ENCODE results near the gene HSD3B7. TPM values are rescaled to one million over a fixed set of nuclear protein-coding genes. Genes with fewer than 3 reads are reported as not detected.

HSD3B7 gene
- total RNA-seq, 1 donor = 0.73 TPM

GRCh38 chr16:30951193-30951592 lies 33.8 kb upstream of the HSD3B7 start:
- no peaks in the 10 kb centered on the region for H3K9me3 ChIP-seq (ENCODE audit: low read depth, low read length)
- H3K4me3 ChIP-seq (ENCODE audit: low read length) = no peak overlapping the region
- H3K27me3 ChIP-seq (ENCODE audit: insufficient read depth, low read length) = no peaks in the 10 kb centered on the region

GRCh38 chr16:30951750-30952149 lies 33.3 kb upstream of the HSD3B7 start:
- H3K9me3 ChIP-seq (ENCODE audit: low read depth, low read length) = no peaks in the 10 kb centered on the region
- no peaks in the 10 kb centered on the region for H3K27me3 ChIP-seq (ENCODE audit: insufficient read depth, low read length)
- no peak overlapping the region for H3K4me3 ChIP-seq (ENCODE audit: low read length)
- H3K4me1 ChIP-seq (ENCODE audit: insufficient read depth, low read length) = peaks cover 30% of the 10 kb centered on the region

More at GRCh38 chr16:30951193-30951592, 33.8 kb upstream of the HSD3B7 start:
- peaks cover 27% of the 10 kb centered on the region for H3K4me1 ChIP-seq (ENCODE audit: insufficient read depth, low read length)

DNA sequence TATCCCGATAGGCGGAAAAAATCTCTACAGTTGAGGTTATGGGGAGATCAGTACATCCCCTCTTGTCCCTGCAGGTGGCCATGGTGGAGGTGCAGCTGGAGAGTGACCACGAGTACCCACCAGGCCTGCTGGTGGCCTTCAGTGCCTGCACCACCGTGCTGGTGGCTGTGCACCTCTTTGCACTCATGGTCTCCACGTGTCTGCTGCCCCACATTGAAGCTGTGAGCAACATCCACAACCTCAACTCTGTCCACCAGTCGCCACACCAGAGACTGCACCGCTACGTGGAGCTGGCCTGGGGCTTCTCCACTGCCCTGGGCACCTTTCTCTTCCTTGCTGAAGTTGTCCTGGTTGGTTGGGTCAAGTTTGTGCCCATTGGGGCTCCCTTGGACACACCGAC lies 31.9 kb upstream of the HSD3B7 start:
- no peak overlapping the region for H3K4me3 ChIP-seq (ENCODE audit: low read length)
- H3K4me1 ChIP-seq (ENCODE audit: insufficient read depth, low read length) = peaks cover 31% of the 10 kb centered on the region

GRCh38 chr16:30953511-30954124 lies 31.4 kb upstream of the HSD3B7 start:
- Histone ChIP-seq H3K9me3 (ENCODE audit: low read depth, low read length) (no peaks in the 10 kb centered on the region), H3K4me1 (ENCODE audit: insufficient read depth, low read length) (peaks cover 31% of the 10 kb centered on the region), H3K4me3 (ENCODE audit: low read length) (no peak overlapping the region), H3K27me3 (ENCODE audit: insufficient read depth, low read length) (no peaks in the 10 kb centered on the region)

More for the DNA sequence above, 31.9 kb upstream of the HSD3B7 start:
- Histone ChIP-seq H3K9me3 (ENCODE audit: low read depth, low read length) (no peaks in the 10 kb centered on the region), H3K27me3 (ENCODE audit: insufficient read depth, low read length) (no peaks in the 10 kb centered on the region)

DNA sequence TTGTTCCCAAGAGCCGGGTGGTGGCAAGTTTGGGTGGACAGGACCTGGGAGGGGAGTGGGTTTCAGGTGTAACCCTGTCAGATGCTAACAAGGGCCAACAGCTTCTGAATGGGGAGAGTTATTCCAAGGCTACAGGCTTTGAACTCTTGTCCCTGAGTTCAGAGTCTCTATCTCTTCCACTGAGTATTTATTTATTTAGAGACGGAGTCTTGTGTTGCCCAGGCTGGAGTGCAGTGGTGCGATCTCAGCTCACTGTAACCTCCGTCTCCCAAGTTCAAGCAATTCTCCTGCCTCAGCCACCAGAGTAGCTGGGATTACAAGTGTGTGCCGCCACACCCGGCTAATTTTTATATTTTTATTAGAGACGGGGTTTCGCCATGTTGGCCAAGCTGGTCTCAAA lies 30.0 kb upstream of the HSD3B7 start:
- Histone ChIP-seq H3K27me3 (ENCODE audit: insufficient read depth, low read length) (no peaks in the 10 kb centered on the region), H3K9me3 (ENCODE audit: low read depth, low read length) (no peaks in the 10 kb centered on the region), H3K4me3 (ENCODE audit: low read length) (no peak overlapping the region), H3K4me1 (ENCODE audit: insufficient read depth, low read length) (peaks cover 35% of the 10 kb centered on the region)

DNA sequence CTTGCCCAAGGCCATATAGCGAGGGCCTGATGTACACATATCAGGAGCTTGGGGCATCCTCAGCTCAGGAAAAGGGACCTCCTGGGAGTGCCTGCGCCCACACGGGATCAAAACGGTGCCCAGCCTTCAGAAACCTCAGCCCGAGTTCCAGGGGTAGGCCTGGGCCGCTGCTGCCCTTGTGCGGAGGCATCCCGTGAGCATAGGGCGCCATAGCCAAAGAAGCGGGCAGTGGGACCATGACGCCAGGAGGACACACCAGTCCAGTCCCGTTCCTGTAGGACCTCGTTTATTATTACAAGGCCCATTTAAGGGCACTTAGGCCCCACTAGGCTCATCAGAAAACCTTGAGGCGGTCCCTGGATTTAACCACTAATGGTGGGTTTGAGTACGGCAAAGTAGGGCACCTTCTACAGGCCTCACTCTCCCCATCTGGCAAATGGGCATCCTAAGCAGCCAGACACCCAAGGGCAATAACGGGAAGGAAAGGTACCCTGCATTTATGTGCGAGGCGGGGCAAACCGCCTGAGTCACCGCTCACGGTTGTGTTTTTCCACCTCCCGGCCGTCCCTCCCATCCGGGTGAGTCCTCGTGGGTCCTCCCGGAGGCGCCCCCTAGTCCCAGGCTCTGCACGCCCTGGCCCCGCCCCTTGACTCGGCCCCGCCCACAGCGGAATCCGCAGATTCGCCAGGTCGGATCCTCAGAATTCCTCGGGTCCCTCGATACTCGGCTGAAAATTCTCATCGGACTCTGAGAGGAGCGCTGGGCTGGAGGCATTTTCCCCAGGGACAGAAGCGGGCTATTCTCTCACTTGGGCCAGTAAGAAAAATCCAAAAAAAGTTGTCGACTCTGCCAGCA lies 28.2 kb upstream of the HSD3B7 start:
- H3K9me3 ChIP-seq (ENCODE audit: low read depth, low read length) = no peaks in the 10 kb centered on the region
- H3K4me1 ChIP-seq (ENCODE audit: insufficient read depth, low read length) = peaks cover 19% of the 10 kb centered on the region
- peak overlapping the region; percentile 92 for H3K4me3 ChIP-seq (ENCODE audit: low read length)
- H3K27me3 ChIP-seq (ENCODE audit: insufficient read depth, low read length) = no peaks in the 10 kb centered on the region

DNA sequence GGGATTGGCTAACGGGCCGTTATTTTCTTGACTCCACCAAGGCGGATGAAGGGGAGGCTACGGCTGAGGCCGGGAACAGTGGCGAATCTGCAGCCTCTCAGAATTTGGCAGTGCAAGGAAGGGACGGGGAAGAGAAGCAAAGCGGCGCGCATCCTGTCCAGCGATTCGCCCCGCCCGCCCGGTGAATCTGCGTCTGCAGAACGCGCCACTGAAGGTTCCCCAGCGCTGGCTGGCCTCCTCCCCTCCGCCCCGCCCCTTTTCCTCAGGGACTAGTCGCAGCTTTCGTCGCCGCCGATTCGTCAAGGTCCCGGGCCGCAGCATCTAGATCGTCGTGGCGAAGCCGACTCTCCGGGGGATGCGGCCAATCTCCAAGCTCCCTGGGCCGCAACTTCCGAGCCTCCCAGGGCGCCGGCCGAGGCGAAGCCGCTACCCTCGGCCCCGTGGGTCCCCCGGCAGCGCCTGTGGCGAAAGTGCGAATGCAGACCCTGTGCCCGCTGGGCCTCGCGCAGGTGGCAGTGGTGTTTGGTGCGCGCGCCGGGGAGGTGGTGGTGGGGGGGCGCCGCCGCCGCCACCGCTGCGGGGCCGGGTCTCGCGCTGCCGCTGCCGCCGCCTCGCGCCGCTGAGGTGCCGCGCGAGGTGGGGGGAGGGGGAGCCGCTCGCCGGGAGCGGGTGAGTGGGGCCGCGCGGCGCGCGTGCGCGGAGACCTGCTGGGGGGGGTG lies 27.4 kb upstream of the HSD3B7 start, which contains the start of gene SETD1A:
Gene SETD1A (plus strand): TSS at position 299 of the 719 bp plus-strand sequence. CDS start 978 bp downstream, outside the sequence.
- peak within 1 kb of the TSS; percentile 92 for H3K4me3 ChIP-seq (ENCODE audit: low read length)
- H3K9me3 ChIP-seq (ENCODE audit: low read depth, low read length) = no peaks in the 10 kb centered on the region
- no peaks in the 10 kb centered on the region for H3K27me3 ChIP-seq (ENCODE audit: insufficient read depth, low read length)
- peaks cover 19% of the 10 kb centered on the region for H3K4me1 ChIP-seq (ENCODE audit: insufficient read depth, low read length)

DNA sequence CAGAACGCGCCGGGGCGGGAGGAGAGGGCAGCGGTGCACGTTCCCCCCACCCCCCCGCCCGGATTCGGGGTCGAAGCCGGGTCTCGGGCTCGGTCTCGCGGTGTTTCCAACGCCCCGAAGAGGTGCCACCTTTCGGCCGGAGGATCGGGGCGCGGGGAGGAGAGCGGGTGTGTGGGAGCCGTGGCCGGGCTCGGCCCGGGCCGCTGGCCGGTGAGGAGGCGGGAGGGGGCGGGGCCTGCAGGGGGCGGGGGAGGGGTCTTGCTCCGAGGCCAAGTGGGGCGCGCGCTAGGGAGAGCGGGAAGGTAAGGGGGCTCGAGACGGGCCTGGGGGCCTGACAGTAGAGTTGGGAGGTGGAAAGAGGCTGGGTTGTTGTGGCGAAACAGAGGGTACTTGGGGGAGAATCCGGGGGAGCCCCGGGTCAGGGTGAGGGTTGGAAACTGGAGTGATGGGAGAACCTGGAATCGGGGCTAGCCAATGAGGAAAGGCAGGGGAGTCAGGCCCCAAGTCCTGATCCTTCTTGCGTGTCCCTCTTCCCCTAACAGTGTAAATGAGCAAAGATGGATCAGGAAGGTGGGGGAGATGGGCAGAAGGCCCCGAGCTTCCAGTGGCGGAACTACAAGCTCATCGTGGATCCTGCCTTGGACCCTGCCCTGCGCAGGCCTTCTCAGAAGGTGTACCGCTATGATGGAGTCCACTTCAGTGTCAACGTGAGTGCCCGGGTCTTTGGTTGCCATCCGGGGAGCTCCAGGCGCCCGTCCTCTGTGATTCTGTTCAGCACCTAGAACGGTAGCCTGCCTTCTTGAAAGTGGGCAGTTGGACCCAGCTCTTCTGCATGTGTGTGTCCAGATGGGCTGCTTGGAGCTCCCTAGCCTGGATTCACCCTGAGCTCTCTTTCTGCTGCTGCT lies 26.6 kb upstream of the HSD3B7 start:
- H3K27me3 ChIP-seq (ENCODE audit: insufficient read depth, low read length) = no peaks in the 10 kb centered on the region
- H3K4me3 ChIP-seq (ENCODE audit: low read length) = peak overlapping the region; percentile 92
- H3K4me1 ChIP-seq (ENCODE audit: insufficient read depth, low read length) = peaks cover 19% of the 10 kb centered on the region
- H3K9me3 ChIP-seq (ENCODE audit: low read depth, low read length) = no peaks in the 10 kb centered on the region

- H3K4me1 ChIP-seq (ENCODE audit: insufficient read depth, low read length) = peaks cover 19% of the 10 kb centered on the region
- no peaks in the 10 kb centered on the region for H3K9me3 ChIP-seq (ENCODE audit: low read depth, low read length)
- no peak overlapping the region for H3K4me3 ChIP-seq (ENCODE audit: low read length)
- H3K27me3 ChIP-seq (ENCODE audit: insufficient read depth, low read length) = no peaks in the 10 kb centered on the region
Observed at GRCh38 chr16:30961384-30961783, 23.6 kb upstream of the HSD3B7 start.

- H3K27me3 ChIP-seq (ENCODE audit: insufficient read depth, low read length) = no peaks in the 10 kb centered on the region
- no peaks in the 10 kb centered on the region for H3K9me3 ChIP-seq (ENCODE audit: low read depth, low read length)
- peaks cover 5% of the 10 kb centered on the region for H3K4me1 ChIP-seq (ENCODE audit: insufficient read depth, low read length)
- H3K4me3 ChIP-seq (ENCODE audit: low read length) = no peak overlapping the region
Observed at GRCh38 chr16:30963925-30964511, 21.0 kb upstream of the HSD3B7 start.

DNA sequence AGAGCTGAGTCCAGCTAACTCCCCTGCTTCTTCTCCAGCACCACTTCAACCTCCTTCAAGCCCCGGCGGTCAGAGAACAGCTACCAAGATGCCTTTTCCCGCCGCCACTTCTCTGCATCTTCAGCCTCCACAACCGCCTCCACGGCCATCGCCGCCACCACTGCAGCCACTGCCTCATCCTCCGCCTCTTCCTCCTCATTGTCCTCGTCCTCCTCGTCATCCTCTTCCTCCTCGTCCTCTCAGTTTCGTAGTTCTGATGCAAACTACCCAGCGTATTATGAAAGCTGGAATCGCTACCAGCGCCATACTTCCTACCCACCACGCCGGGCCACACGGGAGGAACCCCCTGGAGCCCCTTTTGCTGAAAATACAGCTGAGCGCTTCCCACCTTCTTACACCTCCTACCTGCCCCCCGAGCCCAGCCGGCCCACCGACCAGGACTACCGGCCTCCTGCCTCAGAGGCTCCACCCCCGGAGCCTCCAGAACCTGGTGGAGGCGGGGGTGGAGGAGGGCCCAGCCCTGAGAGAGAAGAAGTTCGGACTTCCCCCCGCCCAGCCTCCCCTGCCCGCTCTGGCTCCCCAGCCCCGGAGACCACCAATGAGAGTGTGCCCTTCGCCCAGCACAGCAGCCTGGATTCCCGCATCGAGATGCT lies 20.3 kb upstream of the HSD3B7 start:
- Histone ChIP-seq H3K27me3 (ENCODE audit: insufficient read depth, low read length) (no peaks in the 10 kb centered on the region), H3K9me3 (ENCODE audit: low read depth, low read length) (no peaks in the 10 kb centered on the region), H3K4me3 (ENCODE audit: low read length) (no peak overlapping the region), H3K4me1 (ENCODE audit: insufficient read depth, low read length) (no peaks in the 10 kb centered on the region)

- Histone ChIP-seq H3K9me3 (ENCODE audit: low read depth, low read length) (no peaks in the 10 kb centered on the region), H3K27me3 (ENCODE audit: insufficient read depth, low read length) (no peaks in the 10 kb centered on the region), H3K4me1 (ENCODE audit: insufficient read depth, low read length) (no peaks in the 10 kb centered on the region), H3K4me3 (ENCODE audit: low read length) (no peak overlapping the region)
Observed at GRCh38 chr16:30965436-30965835, 19.6 kb upstream of the HSD3B7 start.

DNA sequence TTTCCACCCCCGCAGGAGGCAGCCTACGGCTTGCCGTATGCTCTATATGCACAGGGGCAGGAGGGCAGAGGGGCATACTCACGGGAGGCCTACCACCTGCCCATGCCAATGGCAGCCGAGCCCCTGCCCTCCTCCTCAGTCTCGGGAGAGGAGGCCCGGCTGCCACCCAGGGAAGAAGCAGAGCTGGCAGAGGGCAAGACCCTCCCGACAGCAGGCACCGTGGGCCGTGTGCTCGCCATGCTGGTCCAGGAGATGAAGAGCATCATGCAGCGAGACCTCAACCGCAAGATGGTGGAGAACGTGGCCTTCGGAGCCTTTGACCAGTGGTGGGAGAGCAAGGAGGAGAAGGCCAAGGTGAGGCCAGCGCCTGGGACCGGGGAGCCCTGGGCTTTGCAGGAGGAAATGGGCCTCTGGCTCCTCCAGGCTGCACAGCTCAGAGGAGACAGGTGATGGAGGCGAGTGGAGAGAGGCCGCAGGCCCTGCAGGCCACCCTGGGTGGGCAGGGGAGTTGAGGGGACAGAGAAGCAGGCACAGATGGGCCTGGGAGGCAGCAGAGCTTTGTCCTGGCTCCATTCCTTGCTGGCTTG lies 18.9 kb upstream of the HSD3B7 start:
- Histone ChIP-seq H3K4me1 (ENCODE audit: insufficient read depth, low read length) (no peaks in the 10 kb centered on the region), H3K9me3 (ENCODE audit: low read depth, low read length) (no peaks in the 10 kb centered on the region), H3K4me3 (ENCODE audit: low read length) (no peak overlapping the region), H3K27me3 (ENCODE audit: insufficient read depth, low read length) (no peaks in the 10 kb centered on the region)
